T-helper 1 cell (primary cell): ENCODE data around the gene COL18A1.
A peak's percentile ranks its signal among the peaks of the same experiment; 100 is the strongest.

Experiments
- DNase-seq, 5 donors: peaks; one replicate each; pipeline ENCODE4 v3.0.0-alpha.2; 2012 to 2020

The COL18A1 gene

DNA sequence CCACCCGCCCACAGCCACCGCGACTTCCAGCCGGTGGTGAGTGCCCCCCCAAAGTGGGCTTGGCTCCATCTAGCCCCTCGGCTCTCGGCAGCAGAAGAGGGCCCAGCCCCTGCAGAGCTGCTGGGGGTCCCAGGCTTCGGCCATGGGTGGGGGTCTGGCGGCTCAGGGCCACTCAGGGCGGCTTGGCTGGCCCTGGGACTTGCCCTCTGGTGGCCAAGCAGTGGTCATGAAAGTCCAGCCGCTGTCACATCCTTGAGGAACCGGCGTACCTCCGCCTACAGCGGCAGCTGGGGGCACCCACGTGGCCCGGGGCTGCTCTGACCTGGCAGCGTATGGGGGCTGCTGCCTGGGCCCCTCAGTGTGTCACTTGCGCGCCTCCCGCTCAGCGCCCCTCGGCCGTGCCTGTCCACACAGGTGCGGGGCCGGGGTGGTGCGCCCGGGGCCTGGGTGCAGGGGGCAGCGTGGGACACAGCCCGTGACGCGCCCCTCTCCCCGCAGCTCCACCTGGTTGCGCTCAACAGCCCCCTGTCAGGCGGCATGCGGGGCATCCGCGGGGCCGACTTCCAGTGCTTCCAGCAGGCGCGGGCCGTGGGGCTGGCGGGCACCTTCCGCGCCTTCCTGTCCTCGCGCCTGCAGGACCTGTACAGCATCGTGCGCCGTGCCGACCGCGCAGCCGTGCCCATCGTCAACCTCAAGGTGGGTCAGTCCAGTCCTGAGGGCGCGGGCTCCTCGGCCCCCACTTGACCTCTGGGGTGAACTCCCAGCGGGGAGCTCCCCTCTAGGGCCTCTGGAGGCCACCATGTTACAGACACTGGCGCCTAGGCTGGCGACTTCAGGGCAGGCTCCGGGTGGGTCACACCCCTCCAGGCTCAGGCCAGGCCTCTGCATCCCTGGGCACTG lies 104.9 kb downstream of the COL18A1 start:
- peak in 1 of 5 donors; percentile 5 for DNase-seq

DNA sequence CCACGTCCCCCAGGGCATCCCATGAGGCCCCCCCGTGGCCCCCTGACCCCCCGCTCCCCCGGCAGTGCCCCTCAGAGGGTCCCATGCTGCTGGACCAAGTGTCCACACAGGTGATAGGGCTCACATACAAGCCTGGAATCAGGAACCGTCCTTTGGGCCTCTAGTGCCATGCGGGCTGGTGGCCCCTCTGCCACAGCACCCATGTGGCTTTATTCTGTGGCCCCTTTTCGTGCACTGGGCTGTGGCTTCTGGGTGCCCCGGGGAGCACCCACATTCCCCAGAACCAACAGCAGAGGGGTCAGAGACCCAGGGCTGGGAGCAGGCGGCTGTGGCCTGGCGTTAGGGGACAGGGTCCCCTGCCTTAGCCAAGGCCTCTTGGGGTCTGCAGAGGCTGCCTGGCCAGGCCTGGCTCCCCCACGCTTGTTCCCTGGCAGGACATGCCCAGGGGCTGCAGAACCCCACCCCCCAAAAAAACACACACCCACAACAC lies 105.5 kb downstream of the COL18A1 start:
- peak in 1 of 5 donors; percentile 4 for DNase-seq

DNA sequence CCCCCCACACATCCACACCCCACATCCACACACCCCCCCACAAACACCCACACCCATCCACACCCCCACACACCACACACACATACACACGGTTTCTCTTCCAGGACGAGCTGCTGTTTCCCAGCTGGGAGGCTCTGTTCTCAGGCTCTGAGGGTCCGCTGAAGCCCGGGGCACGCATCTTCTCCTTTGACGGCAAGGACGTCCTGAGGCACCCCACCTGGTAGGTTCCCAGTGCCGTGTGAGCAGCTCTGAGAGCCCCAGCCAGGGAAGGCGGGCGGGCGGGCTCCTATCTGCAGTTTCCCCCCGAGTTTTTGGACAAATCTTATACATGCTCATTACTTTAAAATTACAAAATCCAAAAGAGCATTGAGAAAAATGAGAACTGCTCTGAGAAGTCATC lies 106.0 kb downstream of the COL18A1 start:
- no peak for DNase-seq

DNA sequence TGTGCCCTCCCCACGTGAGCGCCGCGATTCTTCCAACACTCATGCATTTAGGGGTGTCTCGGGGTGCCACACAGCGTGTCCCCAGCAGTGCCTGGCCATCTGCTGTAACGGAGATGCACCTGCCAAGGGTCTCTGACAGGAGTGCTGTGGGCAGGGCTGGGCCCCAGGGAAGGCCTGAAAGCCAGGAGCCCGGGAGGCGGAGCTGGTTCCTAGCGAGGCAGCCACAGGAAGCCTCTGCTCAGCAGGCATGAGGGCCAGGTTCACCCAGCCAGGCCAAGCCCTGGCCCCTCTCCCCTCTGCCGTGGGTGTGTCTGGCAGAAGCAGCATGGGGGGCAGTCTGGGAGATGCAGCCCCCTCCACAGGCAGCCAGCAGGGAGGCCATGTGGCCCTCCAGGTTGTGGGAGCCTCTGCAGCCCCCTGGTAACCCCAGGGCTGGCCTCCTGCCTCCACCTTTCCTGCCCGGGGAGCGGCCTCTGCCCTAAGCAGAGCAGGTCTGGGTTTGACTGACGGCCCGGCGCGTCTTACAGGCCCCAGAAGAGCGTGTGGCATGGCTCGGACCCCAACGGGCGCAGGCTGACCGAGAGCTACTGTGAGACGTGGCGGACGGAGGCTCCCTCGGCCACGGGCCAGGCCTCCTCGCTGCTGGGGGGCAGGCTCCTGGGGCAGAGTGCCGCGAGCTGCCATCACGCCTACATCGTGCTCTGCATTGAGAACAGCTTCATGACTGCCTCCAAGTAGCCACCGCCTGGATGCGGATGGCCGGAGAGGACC lies 106.9 kb downstream of the COL18A1 start:
- DNase-seq: peak in 1 of 5 donors; percentile 4

DNA sequence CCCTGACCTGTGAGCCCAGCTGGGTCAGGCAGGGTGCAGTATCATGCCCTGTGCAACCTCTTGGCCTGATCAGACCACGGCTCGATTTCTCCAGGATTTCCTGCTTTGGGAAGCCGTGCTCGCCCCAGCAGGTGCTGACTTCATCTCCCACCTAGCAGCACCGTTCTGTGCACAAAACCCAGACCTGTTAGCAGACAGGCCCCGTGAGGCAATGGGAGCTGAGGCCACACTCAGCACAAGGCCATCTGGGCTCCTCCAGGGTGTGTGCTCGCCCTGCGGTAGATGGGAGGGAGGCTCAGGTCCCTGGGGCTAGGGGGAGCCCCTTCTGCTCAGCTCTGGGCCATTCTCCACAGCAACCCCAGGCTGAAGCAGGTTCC lies 107.6 kb downstream of the COL18A1 start:
- peak in 1 of 5 donors; percentile 1 for DNase-seq

DNA sequence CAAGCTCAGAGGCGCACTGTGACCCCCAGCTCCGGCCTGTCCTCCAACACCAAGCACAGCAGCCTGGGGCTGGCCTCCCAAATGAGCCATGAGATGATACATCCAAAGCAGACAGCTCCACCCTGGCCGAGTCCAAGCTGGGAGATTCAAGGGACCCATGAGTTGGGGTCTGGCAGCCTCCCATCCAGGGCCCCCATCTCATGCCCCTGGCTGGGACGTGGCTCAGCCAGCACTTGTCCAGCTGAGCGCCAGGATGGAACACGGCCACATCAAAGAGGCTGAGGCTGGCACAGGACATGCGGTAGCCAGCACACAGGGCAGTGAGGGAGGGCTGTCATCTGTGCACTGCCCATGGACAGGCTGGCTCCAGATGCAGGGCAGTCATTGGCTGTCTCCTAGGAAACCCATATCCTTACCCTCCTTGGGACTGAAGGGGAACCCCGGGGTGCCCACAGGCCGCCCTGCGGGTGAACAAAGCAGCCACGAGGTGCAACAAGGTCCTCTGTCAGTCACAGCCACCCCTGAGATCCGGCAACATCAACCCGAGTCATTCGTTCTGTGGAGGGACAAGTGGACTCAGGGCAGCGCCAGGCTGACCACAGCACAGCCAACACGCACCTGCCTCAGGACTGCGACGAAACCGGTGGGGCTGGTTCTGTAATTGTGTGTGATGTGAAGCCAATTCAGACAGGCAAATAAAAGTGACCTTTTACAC lies 108.2 kb downstream of the COL18A1 start:
- DNase-seq: peak in 1 of 5 donors; percentile 3

DNA sequence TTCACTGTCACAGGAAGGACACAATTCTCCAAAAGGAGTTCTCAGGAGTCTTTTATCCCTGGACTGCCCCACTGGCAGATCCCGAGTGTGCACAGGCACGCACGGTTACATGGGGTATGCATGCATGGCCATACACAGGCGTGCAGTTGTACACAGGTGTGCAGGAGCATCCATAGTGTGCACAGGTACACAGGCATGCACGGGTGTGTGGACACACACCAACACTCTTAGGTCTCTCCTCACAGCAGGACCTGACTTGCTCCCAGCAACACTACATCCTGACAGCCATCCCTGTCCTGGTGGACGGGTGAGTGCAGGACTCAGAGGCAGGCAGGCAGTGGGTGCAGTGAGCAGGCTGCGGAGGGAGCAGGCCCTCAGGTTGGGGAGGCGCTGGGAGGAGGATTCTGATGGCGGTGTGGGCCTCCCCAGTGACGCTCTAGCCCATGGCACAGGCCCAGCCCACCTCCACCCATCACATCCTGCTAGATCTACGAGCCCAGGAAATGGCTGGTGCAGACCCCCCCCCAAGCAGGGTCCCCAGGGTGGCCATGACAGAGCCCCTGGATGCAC lies 108.9 kb downstream of the COL18A1 start:
- DNase-seq: no peak

DNA sequence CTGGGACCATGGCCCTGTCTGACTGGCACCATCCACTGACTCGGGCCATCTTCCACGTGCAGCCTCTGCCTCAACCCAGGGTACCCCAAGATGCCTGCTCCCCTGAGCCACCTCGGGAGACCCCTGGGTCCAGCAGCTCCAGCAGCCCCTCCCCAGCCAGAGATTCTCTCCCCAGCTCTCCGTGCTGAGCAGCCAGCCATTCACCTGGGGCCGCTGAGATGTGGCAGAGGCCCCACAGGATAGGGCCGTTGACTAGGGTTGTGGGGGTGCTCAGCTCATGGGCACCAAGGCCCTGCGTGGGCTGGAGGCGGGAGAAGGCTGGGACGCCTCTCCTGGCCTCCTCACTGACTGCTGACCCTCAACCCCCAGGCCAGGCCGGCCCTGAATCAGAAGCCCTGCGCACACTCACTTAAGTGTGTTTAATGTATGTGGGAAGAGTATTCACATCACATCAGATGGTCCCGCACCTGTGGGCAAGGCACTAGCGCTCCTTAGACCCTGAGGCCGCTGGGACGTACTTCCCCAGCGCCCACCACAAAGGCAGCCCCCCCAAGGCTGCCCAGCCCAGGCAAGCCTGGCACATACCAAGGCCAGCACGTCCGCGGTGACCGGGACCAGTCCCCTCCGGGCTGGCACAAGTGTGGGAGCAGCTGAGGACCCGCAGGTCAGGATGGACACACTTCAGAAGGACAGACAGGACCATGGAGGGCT lies 109.5 kb downstream of the COL18A1 start:
- DNase-seq: peak in 1 of 5 donors; percentile 4

DNA sequence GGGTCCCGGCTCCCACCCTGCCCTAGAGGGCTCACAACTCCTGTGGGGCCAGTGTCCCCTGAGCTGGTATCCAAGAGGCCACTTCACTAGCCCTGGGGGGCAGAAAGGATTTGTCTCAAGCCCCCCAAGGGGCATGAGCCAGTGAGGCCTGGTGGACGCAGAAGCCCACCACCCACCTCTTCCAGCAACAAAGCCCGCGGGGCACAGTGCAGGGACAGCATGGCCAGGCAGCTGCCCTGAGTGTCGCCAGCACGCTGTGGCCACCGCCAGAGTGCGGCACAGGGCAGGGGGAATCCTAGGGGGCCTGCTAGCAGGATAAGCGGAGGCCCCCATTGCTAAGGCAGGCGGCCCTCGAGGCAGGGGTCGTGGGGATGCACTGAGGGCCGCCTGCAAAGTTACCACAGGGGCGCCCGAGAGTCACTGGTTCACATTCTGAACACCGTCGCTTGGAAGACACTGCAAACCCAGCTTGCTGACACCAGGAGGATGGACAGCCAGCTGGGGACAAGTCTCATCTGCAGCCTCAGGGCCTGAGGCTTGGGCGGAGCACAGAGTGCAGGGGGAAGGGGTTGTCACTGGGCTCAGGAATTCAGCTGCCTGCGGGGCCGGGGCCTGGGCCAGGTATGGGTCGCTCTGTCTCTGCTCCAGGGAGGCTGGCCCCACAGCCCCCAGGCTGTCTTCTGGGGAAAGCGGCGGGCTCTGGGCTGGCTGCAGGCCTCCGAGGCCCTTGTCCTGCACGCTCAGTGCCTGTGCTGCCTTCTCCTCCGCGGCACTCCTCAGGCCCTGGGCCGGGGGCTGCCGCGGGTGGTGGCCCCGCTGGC lies 110.5 kb downstream of the COL18A1 start:
- DNase-seq: no peak

DNA sequence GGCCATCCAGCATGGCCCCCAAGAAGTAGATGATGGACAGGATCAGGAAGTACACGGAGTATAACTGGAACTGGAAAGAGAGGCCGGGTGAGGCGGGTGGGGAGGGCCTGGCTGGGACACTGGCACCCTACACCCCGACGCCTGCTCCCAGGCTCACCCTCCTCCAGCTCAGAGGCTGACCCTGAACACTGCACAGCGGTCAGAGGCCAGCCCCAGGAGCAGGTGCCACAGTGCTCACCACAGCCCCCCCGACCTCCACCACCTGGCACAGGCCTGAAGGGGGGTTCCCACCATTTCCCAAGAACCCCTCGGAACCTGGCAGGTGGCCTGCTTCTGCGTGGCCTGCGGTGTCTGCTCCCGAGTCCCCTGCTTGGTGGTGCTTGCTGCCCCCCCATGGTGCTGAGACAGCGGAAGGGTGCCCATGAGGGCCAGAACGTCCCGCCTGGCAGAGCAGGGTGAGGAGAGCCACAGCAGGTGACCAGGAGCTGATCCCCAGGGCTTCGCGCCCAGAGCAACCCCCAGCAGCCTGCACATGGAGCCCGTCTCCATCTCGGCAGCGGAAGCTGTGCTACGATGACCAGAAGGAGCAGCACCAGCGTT lies 111.2 kb downstream of the COL18A1 start:
- DNase-seq: no peak

- no peak for DNase-seq
Measured at GRCh38 chr21:45516671-45517151, 111.7 kb downstream of the COL18A1 start.

DNA sequence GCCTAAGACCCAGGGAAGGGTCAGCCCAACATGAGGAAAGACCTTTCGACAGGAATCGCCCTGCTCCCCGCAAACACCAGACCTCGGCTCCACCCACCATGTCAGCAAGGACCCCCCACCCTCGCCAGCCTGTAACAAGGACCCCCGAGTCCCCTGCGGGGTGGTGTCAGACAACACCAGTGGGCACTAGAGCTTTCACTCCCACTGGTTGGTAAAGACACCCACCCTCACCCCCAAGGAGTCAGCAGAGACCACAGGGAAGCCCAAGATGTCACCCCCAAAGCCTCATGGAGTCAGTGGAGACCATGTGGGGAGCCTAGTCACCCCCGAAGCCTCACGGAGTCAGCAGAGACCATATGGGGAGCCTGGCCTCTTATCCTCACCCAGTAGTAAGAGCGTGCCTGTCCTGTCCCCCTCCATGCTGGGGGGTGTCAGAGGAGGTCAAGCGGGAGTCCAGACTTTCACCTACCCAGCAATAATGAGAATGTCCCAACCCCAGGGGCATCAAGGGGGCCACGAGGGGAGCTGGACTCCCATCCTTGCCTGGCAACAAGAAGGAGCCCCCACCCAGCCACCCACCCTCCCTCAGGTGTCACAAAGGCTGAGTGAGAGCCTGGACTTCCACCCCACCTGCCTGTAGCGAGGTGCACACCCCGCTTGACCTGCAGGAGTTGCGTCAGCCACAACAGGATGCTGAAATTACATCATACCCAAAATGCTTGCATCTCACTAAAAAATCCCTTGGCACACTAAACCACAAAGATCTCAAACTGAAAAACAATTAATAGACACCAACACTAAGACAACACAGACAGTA lies 112.5 kb downstream of the COL18A1 start:
- DNase-seq: peak in 1 of 5 donors; percentile 91

- no peak for DNase-seq
Measured at GRCh38 chr21:45518742-45519141, 113.8 kb downstream of the COL18A1 start.

DNA sequence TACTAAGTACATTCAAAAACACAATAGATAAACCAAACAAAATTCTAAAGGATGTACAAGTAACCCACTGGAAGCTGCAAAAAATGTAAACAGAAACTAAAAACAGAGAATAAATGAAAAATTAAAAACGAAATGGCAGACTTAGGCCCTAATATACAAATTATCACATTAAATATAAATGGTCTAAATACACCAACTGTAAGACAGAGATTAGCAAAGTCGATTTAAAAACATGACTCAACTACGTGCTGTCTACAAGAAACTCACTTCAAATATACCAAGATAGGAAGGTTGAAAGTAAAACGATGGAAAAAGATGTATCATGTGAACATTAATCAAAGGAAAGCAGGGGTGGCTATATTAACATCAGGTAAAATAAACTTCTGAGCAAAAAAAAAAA lies 114.2 kb downstream of the COL18A1 start:
- no peak for DNase-seq

GRCh38 chr21:45521241-45521640 lies 116.3 kb downstream of the COL18A1 start:
- DNase-seq: no peak

GRCh38 chr21:45522381-45522780 lies 117.4 kb downstream of the COL18A1 start:
- DNase-seq: no peak

DNA sequence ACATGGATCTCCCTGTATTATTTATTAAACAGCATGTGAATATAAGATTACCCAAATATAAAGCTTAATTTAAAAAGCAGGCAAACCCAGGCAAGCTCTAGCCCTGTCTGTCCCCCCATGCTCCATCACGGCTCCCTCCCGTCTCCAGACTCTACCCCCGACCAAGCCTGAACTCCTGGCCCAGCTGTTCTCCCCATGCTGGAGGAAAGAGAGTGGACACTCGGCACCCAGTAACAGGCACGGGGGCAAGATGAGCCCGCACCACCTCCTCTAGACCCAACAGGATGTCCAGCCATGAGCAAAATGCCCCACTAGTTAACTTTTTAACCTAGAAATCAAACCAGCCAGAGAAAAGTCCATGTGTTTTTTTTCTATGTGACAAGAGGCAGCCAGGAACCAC lies 118.0 kb downstream of the COL18A1 start:
- no peak for DNase-seq

DNA sequence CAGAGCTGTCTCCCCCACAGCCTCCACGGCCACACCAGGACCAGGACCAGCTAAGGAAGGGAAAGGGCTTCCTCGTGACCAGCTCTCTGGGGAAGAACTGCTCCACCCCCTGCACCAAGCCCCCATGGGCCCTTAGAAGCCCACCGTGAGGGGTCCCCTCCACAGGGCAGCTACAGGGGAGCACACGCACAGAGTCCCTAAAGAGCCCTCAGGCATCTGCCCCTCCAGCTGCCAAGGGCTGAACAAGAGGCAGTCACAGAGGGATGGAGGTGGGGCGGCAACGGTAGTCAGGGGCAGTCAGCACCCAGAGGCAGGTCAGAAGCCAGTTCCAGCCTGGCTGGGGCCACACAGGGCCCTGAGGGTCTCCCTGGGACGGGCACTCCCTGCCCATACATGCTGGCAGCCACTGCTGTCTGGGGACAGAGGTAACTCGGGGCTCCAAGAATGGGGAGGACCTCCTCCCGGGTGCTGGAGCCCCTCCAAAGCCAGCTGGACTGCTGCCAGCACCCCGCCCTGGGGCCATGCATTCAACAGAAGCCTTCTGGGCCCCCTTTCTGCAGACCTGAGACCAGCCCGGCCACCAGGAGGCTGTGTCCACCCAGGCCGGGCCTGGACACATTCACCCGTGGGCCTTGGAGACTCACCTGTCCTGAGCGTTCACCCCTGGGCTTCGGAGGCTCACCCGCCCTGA lies 118.6 kb downstream of the COL18A1 start:
- DNase-seq: peak in 1 of 5 donors; percentile 4

GRCh38 chr21:45524756-45525152 lies 119.8 kb downstream of the COL18A1 start:
- no peak for DNase-seq
